ENCODE results near the gene CERK.

GRCh38 chr22:46740910-46741780 is 3.1 kb upstream of the CERK start:
- no peak for TF ChIP-seq ZNF791 (tag by site-specific recombination; IDR thresholded peaks at IDR 0.05)
- TF ChIP-seq, protein P1, sequence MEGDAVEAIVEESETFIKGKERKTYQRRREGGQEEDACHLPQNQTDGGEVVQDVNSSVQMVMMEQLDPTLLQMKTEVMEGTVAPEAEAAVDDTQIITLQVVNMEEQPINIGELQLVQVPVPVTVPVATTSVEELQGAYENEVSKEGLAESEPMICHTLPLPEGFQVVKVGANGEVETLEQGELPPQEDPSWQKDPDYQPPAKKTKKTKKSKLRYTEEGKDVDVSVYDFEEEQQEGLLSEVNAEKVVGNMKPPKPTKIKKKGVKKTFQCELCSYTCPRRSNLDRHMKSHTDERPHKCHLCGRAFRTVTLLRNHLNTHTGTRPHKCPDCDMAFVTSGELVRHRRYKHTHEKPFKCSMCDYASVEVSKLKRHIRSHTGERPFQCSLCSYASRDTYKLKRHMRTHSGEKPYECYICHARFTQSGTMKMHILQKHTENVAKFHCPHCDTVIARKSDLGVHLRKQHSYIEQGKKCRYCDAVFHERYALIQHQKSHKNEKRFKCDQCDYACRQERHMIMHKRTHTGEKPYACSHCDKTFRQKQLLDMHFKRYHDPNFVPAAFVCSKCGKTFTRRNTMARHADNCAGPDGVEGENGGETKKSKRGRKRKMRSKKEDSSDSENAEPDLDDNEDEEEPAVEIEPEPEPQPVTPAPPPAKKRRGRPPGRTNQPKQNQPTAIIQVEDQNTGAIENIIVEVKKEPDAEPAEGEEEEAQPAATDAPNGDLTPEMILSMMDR (tag by site-specific recombination; IDR thresholded peaks at IDR 0.05): no peak

All from HEK293 (cell line).